Jurkat, Clone E6-1 (cell line): ENCODE measurements around the gene ANKRD34A.
"Not testable (repeated sequence)": the region's sequence is repeated elsewhere in the genome, so short reads cannot be mapped to it uniquely, and the experiment has no call there.

Experiments used
- DNase-seq: peaks from one replicate; pipeline ENCODE4 v3.0.0-alpha.2; 2011; ENCODE audit warnings: low read depth, low spot score
- H3K4me3 ChIP-seq: 2 replicates; pipeline ENCODE4 v1.5.1; 2011; ENCODE audit warnings: mild to moderate bottlenecking, low read length, control low read depth, moderate library complexity

ANKRD34A gene

GRCh38 chr1:145920297-145920696, 44.1 kb downstream of the ANKRD34A start:
- H3K4me3 ChIP-seq, DNase-seq: not testable (repeated sequence)

DNA sequence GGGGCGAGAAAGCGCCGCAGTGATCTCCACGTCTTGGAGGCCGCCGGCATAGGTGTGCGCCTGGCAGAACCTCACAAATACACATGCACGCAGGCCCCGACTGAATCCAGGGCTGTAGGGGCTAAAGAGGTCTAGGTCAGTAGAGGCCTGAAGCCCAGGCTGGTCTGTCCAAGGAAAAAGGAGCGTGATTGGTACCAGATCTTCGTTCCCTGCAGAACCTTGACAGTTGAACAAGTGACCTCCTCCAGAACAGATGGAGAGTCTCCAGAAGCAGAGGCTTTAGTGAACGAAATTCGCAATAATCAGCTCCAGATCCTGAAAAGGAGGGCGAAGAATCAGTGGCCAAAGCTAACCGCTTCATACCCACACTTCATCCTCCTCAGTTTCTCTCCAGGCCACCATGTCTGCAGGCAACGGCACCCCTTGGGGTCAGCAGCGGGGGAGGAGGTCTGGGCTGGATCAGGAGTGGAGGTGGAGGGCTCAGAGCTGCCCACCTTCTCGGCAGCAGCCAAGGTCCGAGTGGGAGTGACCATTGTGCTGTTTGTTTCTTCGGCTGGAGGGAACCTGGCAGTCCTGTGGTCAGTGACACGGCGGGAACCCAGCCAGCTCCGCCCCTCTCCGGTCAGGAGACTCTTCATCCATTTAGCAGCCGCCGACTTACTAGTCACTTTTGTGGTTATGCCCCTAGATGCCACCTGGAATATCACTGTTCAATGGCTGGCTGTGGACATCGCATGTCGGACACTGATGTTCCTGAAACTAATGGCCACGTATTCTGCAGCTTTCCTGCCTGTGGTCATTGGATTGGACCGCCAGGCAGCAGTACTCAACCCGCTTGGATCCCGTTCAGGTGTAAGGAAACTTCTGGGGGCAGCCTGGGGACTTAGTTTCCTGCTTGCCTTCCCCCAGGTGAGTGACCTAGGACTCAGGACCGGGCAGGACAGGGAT, 45.1 kb downstream of the ANKRD34A start:
- peak overlapping the region; percentile 99 for H3K4me3 ChIP-seq
- no peak for DNase-seq

GRCh38 chr1:145918144-145918991, 46.0 kb downstream of the ANKRD34A start, which contains the start of gene PEX11B:
TSS of gene PEX11B (minus strand) at chr1:145918717. CDS start at chr1:145918688, 29 bp downstream.
- H3K4me3 ChIP-seq: peak within 1 kb of the TSS; percentile 99
- DNase-seq: peak; percentile 95

GRCh38 chr1:145917595-145917994, 46.8 kb downstream of the ANKRD34A start:
- DNase-seq: no peak
- peak overlapping the region; percentile 99 for H3K4me3 ChIP-seq

DNA sequence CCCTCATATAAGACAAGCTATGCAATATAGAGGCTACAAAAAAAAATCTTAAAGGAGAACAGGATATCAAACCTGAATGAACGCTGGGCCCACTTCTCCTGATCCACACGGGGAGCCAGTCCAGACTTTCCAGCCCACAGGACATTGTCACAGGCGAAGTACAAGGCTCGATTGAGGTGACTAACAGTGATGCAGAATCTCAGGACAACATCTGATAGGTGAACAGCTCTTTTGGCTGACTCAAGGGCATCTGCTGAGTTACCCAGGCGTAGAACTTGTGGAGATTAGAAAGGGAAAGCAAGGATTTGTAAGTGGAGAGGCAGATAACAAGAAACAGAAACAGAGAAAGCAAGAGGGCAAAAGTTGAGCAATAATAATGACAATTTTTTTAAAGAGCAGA, 47.6 kb downstream of the ANKRD34A start:
- no peak overlapping the region for H3K4me3 ChIP-seq
- no peak for DNase-seq

DNA sequence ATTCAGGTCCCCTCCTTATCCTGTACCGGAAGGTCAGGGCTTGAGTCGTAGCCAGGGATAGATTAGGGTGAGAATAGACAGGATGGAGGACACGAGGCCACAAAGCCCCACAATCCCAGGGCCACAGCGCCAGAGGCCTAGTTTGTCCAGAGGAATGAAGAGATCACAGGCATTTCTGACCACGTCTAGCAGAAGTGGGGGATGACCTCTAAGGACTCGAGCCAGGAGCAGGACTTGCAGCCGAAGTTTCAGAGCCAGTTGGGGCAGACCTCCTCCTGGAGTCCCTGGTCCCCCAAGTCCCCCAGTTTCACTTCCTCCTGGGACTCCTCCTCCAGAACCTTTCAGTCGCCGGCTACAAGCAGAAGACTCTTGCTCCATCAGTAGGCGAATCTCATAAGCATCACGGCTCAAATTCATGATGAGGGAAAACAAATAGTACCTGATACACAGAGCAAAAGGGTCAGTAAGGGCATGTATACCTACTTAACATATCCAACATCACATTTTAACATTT, 52.2 kb downstream of the ANKRD34A start:
- no peak for DNase-seq
- no peak overlapping the region for H3K4me3 ChIP-seq
